GM21381 (cell line): ENCODE measurements around the gene BRAP.
"Not testable (repeated sequence)": the region's sequence is repeated elsewhere in the genome, so short reads cannot be mapped to it uniquely, and the experiment has no call there.

Source experiments
- ATAC-seq: cut with Tn5 transposase; IDR thresholded peaks from one replicate; pipeline ENCODE4 v1.9.1; 2021; ENCODE audit warnings: mild to moderate bottlenecking, moderate library complexity; ENCODE audit not compliant: unreplicated experiment

Gene BRAP

DNA sequence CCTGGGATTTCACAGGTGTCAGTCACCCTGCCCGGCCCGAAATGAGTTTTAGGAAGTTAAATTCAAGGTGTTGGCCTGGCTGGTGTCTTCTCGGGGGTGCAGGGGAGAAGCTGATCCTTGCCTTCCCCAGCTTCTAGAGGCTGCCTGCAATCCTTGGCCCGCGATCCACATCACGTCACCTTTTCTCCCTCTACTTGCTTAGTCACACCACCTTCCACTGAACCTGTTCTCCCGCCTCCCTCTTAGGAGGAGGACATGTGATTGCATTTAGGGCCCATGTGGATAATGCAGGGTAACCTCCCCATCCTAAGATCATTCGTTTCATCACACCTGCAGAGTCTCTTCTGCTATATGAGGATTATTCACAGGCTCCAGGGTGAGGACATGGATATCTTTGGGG is 61.2 kb downstream of the BRAP start:
- no peak for ATAC-seq

DNA sequence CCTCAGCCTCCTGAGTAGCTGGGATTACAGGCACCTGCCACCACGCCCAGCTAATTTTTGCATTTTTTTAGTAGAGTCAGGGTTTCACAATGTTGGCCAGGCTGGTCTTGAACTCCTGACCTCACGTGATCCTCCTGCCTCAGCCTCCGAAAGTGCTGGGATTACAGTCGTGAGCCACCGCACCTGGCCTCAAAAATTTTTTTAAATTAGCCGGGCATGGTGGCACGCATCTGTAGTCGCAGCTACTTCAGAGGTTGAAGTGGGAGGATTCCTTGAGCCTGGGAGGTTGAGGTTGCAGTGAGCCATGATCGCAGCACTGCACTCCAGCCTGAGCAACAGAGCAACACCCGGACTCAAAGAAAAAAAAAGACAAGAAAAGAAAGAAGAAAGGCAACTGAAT is 67.9 kb downstream of the BRAP start:
- not testable (repeated sequence) for ATAC-seq

DNA sequence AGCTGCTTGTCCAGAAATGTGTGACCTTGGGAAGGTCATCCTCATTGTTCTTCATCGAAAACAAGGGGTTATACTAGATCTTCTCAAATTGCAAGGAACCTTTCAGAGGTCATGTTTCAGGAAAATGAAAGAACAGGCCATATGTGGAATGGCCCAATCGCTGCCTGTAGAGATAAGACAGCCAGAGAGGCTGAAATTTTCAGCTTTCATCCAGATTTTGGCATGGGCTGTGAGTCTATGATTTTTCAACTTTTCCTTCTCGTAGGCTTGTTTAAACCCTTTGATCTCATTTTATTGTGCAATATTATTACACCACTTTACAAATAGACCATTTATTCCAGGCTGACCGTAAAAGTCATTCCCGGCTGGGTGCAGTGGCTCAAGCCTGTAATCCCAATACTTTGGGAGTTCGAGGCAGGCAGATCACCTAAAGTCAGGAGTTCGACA is 69.6 kb downstream of the BRAP start:
- ATAC-seq = no peak

DNA sequence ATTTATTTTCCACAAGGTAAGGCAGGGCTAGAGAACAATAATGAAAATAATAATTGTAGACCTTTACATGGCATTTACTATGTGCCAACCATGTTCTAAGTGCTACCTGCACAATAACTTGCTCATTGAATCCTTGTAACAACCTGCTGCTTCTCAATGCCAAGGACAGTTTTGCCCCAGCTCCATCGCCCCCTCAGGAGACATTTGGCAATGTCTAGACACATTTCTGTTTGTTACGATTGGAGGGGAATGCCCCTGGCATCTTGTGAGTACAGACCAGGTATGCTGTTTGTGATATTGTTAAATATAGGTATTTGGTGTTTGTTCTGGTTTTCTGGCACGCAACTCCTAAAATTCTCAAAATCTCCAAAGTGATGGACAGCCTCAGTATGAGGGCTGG is 78.5 kb downstream of the BRAP start:
- no peak for ATAC-seq

DNA sequence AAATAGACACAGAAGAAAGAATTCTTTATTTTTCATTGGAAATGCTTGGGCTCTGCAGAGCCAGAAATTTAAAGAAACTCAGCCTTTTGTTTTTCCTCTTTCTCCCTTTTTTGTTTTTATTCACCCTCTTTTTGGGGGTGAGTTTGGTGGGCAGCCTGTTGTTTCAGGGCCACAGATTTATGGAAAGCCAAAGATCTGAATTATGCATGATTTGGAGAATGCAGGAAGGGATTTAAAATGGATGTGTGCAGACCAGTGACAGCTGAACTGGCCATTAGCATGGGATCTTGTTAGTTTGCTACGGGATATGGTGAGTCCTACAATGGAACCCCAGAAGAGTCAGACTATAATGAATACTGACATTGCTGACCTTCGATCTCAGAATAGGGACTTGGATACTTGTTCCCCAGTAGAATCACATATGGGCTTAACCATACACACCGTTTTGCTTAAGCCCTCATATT is 79.0 kb downstream of the BRAP start:
- ATAC-seq = no peak

DNA sequence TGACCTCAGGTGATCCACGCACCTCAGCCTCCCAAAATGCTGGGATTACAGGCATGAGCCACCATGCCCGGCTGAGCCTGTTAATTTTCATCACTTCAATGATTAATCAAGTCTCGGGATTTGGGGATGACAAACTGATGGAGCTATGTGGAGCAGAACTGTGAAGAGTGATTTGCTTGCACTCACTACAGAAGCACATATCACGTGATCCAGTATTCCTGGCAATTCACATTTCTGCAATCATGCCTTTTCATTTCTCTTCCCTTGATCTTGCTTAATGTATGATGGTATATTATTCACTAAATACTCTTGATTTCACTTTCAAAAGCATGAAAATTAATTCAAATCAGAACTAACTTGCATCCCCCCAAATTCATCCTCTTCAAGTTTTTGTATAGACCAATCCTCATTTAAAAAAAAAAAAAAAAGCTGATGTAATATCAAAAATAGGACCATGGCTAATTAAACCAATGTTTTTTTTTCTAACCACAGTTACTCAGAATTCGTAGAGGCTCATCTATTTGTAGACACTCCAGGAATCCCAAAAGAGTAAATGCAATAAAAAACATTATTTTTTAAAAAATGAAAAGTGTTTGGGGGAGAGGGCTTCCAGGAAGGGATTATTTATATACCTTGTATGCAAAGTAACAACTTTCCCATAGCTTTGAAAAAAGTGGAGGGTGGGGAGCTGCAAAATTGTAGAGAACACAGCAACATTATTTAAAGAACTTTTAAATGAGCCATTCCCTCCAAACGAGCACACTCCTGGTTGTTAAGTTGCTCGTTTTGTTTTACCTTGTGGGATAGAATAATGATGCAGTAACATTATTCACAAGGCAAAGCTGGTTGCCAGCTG is 79.6 kb downstream of the BRAP start:
- ATAC-seq = no peak

DNA sequence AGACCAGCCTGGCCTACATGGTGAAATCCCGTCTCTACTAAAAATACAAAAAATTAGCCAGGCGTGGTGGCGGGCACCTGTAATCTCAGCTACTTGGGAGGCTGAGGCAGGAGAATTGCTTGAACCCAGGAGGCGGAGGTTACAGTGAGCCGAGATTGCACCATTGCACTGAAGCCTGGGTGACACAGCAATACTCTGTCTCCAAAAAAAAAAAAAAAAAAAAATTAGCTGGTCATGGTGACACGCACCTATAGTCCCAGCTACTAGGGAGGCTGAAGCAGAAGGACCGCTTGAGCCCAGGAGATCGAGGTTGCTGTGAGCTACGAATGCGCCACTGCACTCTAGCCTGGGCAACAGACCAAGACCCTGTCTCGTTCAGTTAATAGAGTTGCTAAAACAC is 82.9 kb downstream of the BRAP start:
- ATAC-seq = not testable (repeated sequence)

DNA sequence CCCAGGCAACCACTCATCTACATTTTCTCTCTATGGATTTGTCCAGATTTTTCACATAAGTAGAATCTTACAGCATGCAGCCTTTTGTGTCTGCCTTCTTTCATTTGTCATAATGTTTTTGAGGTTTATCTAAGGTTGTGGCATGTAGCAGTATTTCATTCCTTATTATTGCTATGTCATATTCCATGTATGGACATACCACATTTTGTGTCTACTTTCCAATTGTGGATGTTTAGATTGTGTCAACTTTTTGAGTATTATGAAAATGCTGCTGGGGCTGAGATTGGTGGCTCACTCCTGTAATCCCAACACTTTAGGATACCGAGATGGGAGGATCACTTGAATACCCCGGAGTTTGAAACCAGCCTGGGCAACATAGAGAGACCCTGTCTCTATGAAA is 83.4 kb downstream of the BRAP start:
- no peak for ATAC-seq

DNA sequence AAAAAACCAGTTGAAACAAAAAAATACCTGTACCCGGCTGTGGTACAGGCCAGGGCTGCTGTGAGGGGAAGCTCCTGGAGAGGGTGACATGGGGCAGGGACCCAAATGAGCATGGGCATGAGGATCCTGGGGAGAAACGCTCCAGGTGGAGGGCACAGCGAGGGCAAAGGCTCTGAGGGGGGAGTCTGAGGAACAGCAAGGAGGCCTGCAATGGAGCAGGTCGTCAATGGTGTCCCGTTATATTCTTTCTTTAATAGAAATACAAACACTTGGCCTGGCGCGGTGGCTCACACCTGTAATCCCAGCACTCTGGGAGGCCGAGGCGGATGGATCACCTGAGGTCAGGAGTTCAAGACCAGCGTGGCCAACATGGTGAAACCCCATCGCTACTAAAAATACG is 84.8 kb downstream of the BRAP start:
- ATAC-seq = not testable (repeated sequence)

DNA sequence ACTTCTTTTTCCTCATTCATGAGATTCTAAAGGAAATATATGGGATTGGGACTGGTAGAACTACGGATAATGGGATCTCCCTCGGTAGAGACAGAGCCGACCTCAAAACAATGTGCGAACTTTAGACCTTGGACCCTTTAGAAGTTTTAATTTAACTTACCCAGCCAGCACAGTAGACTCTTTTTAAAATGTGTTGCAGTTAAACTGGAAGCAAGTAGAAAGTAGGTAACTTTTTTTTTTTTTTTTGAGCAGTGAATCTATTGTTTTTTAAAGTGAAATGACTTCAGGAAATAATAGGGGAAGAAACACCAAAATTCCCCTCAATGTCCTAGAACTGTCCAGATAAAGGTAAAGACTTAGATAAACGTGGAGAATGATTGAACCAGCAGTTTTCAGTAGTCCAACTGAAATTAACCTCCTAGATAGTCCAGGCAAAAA is 85.5 kb downstream of the BRAP start:
- ATAC-seq = no peak

DNA sequence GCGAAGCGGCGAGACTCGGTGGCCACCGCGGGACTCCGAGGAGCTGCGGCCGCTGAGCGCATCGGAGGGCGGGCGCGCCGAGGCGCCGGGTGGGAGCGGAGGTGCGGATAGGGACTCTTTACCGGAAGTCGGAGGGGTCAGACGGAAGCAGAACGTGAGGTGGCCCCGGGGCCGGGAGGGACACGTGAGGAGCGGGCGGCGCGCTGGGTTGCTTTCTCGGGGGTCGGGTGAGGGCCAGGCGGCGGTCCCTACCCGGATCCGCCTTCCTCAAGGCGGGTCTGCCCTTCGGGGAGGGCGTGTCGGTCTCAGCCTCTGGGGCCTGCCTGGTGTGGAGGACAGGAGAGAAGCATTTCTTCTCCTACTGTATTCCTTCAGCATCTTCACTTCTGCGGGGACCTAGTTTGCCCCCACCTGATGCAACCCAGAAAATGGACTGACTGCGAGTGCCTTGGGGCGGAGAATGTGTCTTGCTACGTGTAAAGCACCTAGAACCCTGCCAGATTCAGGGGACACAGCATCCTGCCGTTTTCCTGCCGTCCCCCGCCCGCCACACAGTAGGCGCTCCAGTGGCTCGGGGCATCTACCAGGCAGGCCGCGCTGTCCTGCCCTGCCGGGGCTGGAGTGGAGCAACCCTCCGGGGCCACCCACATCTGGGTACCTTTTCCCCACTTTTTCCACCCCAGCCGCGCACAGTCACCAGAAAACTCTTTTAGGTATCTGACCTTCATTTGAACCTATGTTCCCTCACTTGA is 86.1 kb downstream of the BRAP start:
- ATAC-seq = peak; percentile 69

DNA sequence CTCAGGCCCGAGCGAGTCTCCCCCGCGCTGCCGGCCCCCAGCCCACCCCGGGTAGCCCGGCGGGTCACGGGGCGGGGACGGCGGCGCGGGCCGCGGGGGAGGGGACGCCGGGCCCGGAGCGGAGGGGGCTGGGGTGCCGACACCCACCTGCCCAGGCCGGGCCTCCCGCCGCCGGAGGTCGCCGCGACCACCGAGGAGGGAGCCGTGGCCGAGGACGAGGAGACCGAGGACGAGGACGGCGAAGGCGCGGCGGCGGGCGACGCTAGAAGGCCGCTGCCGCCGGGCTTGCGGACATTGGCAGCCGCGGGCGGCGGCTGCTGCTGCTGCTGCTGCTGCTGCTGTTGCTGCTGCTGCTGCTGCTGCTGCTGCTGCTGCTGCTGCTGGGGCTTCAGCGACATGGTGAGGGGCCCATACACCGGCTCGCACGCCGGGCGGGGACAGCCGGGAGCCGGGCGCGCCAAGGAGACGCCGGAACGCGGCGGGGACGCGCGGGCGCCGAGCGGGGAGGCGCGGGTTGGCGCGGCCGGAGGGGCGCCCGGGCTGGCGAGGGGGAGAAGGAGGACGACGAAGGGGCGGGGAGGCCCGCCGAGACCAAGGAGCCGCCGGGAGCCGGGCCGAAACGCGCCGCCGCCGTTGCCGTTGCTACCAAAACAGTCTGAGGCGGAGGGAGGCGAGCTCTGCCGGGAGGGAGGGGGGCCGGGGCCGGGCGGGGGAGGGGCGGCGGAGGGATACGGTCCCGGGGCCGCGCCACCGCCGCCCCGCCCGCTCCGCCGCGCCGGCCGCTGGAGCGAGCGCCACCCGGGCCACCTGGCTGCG is 86.9 kb downstream of the BRAP start, which contains the start of gene ATXN2:
Gene ATXN2, minus strand, starts transcription at position 679 of the 816 bp plus-strand sequence. Its CDS starts 281 bp downstream, at position 398.
- peak; percentile 52 for ATAC-seq

DNA sequence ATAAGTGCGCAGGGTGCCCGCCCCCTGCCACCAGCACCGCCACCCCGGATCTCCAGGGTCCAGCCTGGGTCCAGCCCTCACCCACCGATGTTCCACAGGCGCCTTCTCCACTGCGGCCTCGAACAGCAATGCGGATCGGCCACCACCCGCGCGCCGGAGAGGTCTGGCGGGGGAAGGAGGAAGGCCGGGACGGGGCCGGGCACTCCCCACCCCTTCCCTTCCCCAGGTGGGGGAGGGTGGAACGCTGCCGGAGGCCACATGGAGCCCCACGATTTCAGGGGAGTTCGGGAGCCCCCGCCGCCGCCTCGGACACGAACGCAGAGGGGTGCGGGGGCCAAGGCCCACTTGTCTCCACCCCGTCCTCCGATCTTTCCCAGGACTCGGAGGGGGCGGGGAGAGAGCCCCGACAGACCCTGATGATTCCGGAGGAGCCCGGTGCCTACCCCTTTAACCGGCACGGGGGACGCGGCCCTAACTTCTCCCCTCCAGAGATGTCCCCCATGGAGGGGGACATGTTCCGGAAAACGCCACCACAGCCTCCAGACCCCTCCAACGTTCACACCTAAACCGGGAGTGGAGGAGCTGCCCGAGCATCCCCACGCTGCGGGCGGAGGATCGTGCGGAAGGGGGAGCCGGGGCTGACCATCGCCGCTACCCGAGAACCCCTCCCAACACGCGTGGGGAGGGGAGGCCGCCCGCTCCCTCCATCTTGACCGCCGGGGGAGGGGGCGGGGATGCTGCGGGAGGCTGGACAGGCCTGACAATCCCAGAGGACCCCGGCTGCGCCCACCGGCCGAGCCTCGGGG is 87.7 kb downstream of the BRAP start:
- peak; percentile 11 for ATAC-seq

DNA sequence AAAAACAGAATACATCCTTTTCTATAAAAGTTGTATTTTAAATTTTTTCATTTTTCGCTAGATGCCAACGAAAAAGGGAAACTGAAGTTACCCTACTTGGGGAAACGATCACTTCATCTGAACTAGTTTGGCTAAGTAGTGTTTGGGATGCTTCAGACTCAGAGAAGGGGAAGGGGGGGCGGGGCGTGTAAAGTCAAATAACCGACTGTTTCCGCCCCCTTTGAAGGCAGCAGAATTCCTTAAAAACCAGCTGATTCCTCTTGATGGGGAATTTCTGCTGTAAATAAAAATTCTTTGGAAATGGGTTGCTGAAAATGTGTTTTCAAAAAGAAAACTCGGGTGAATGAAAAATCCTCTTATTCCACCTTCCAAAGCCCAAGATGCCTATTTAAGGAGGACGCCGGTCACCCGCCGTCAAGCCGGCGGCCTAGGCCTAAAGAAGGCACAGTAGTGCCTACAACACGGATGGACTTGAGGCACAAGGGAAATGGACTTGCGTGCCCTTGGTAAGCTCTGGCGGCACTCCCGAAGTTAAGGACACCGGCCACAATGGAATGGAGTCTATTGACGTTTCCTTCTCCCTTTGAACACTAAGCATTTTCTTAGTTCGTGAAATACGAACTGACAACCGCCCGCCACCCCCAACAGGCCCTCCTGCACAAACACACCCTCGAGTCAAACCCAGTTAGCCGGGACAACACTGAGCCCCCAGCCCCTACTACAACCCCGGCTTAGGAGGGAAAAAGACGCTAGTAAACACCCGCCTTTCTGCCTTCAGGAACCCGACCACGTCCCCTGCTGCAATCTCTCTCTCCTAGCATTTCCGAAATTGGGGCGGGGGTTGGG is 88.5 kb downstream of the BRAP start:
- peak; percentile 3 for ATAC-seq

DNA sequence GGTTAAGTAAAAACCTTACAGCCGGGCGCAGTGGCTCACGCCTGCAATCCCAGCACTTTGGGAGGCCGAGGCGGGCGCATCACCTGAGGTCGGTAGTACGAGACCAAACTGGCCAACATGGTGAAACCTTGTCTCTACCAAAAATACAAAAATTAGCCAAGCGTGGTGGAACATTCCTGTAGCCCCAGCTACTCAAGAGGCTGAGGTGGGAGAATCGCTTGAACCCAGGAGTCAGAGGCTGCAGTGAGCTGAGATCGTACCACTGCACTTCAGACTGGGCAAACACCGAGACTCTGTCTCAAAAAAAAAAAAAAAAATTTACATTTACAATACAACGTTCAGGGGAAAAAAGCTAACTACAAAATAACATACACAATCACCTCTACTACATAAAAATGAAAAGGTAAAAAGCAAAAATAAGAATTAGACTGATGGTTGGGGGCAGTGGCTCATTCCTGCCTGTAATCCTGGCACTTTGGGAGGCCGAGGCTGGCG is 90.4 kb downstream of the BRAP start:
- not testable (repeated sequence) for ATAC-seq
